ENCODE measurements around the gene SLC35G6. TPM values are rescaled to one million over a fixed set of nuclear protein-coding genes. Genes with fewer than 3 reads are reported as not detected.

SLC35G6 gene
- total and polyA plus RNA-seq, 3 donors from 2014 or later, result 1.8 to 3.9 (median 3.9) TPM

DNA sequence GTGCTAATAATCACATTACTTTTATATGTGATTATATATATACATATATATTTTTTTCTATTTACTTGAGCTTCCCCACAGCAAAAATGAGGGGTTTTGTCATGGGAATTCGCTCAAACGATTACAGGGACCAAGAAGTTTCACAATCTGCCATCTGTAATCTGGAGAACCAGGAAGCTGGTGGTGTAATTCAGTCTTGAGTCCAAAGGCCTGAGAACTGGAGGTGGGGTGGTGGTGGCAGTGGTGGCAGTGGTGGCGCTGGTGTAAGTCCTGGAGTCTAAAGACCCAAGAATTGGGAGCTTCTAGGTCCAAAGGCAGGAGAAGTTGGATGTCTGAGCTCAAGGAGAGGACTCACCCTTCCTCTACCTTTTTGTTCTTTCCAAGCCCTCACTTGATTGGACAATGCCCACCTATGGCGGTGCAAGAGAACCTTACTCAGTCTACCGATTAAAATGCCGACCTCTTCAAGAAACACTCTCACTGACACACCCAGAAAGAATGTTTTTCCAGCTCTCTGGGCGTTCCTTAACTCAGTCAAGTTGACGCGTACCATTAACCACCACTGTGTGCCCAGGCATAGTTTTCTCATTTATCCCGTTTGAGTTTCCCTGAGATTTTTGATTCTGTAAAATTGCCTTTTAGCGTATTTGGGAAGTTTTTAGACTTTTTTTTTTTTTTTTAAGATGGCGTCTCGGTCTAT, 34.8 kb downstream of the SLC35G6 start:
- no peak overlapping the region for H3K4me3 ChIP-seq
- DNase-seq, result no peak
- H3K4me1 ChIP-seq, result no peaks in the 10 kb centered on the region
- H3K27me3 ChIP-seq, result no peaks in the 10 kb centered on the region
- no peaks in the 10 kb centered on the region for H3K36me3 ChIP-seq (ENCODE audit: low read depth, missing control alignments)
- no peaks in the 10 kb centered on the region for H3K9me3 ChIP-seq
- H3K27ac ChIP-seq, result no peak overlapping the region
- intact Hi-C loops (cut with DNase I; ENCODE audit: low total_unique reads), result no loop called here
- TF ChIP-seq POLR2A (IDR thresholded peaks at IDR 0.05), result no peak
- TF ChIP-seq, protein P1, sequence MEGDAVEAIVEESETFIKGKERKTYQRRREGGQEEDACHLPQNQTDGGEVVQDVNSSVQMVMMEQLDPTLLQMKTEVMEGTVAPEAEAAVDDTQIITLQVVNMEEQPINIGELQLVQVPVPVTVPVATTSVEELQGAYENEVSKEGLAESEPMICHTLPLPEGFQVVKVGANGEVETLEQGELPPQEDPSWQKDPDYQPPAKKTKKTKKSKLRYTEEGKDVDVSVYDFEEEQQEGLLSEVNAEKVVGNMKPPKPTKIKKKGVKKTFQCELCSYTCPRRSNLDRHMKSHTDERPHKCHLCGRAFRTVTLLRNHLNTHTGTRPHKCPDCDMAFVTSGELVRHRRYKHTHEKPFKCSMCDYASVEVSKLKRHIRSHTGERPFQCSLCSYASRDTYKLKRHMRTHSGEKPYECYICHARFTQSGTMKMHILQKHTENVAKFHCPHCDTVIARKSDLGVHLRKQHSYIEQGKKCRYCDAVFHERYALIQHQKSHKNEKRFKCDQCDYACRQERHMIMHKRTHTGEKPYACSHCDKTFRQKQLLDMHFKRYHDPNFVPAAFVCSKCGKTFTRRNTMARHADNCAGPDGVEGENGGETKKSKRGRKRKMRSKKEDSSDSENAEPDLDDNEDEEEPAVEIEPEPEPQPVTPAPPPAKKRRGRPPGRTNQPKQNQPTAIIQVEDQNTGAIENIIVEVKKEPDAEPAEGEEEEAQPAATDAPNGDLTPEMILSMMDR (IDR thresholded peaks at IDR 0.05), result no peak
- 88% methylated on average over 13 of the region's 13 CpGs for WGBS, 2 donors

GRCh38 chr17:7523033-7523432, 41.8 kb downstream of the SLC35G6 start:
- peak; percentile 63 for DNase-seq
- 38% methylated on average over 10 of the region's 10 CpGs for WGBS, 2 donors
- Histone ChIP-seq H3K36me3 (ENCODE audit: low read depth, missing control alignments) (no peaks in the 10 kb centered on the region), H3K4me3 (no peak overlapping the region), H3K27me3 (no peaks in the 10 kb centered on the region), H3K9me3 (no peaks in the 10 kb centered on the region), H3K4me1 (no peaks in the 10 kb centered on the region), H3K27ac (no peak overlapping the region)
- TF ChIP-seq POLR2A (IDR thresholded peaks at IDR 0.05), result no peak
- TF ChIP-seq, protein P1 (IDR thresholded peaks at IDR 0.05), result peak in 2 of 3 experiments; percentile 34 to 44
- intact Hi-C loops (cut with DNase I; ENCODE audit: low total_unique reads), result no loop called here

DNA sequence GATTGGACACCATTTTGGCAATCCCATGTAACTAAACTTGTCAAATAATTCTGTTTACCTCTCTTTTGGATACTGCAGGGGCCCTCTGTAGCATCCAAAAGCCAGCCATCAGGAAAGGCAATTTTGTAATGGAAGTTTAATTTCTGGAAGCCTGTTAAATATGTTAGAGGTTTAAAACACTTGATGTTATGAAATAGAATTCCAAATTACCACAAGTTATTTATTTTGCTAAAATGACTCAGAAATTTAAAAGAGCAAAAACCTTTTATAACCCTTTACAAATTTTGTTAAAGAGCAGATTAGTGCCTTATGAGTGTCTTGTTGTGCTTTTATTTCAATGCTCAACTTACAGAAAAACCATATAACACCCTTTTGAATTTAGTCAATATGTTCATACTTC, 47.6 kb downstream of the SLC35G6 start:
- H3K9me3 ChIP-seq, result no peaks in the 10 kb centered on the region
- no peaks in the 10 kb centered on the region for H3K27me3 ChIP-seq
- DNase-seq, result no peak
- H3K36me3 ChIP-seq (ENCODE audit: low read depth, missing control alignments), result no peaks in the 10 kb centered on the region
- no peak overlapping the region for H3K27ac ChIP-seq
- intact Hi-C loops (cut with DNase I; ENCODE audit: low total_unique reads), result no loop called here
- no peak overlapping the region for H3K4me3 ChIP-seq
- no peaks in the 10 kb centered on the region for H3K4me1 ChIP-seq
- TF ChIP-seq POLR2A (IDR thresholded peaks at IDR 0.05), result no peak
- TF ChIP-seq, protein P1 (IDR thresholded peaks at IDR 0.05), result no peak

GRCh38 chr17:7530023-7530900, 49.0 kb downstream of the SLC35G6 start:
- H3K4me3 ChIP-seq, result no peak overlapping the region
- 83 to 94% methylated on average over 6 of the region's 6 CpGs for WGBS, 2 donors
- intact Hi-C loops (cut with DNase I; ENCODE audit: low total_unique reads), result no loop called here
- TF ChIP-seq, protein P1 (IDR thresholded peaks at IDR 0.05), result no peak
- no peak for TF ChIP-seq POLR2A (IDR thresholded peaks at IDR 0.05)
- DNase-seq, result no peak
- H3K27ac ChIP-seq, result no peak overlapping the region
- no peaks in the 10 kb centered on the region for H3K36me3 ChIP-seq (ENCODE audit: low read depth, missing control alignments)
- no peaks in the 10 kb centered on the region for H3K27me3 ChIP-seq
- no peaks in the 10 kb centered on the region for H3K4me1 ChIP-seq
- no peaks in the 10 kb centered on the region for H3K9me3 ChIP-seq

Other genes starting within 250 kb of the SLC35G6 start
Only the 30 nearest of the 40 such genes appear.
- gene SLC2A4, start 199.7 kb upstream of the SLC35G6 start, total RNA-seq, result 1 to 10 TPM; 4.2 to 6.6 TPM
- 4.7 TPM for gene SLC2A4, start 199.7 kb upstream of the SLC35G6 start, polyA plus RNA-seq (ENCODE audit: insufficient read depth, low read depth, low replicate concordance)
- 100 to 1,000 TPM; 276 to 549 TPM for gene YBX2, start 186.8 kb upstream of the SLC35G6 start, total RNA-seq
- 1,120 TPM for gene YBX2, start 186.8 kb upstream of the SLC35G6 start, polyA plus RNA-seq (ENCODE audit: insufficient read depth, low read depth, low replicate concordance)
- gene EIF5A, start 173.8 kb upstream of the SLC35G6 start, total RNA-seq, result 100 to 1,000 TPM; 193 to 229 TPM
- 388 TPM for gene EIF5A, start 173.8 kb upstream of the SLC35G6 start, polyA plus RNA-seq (ENCODE audit: insufficient read depth, low read depth, low replicate concordance)
- 100 to 1,000 TPM; 204 to 239 TPM for gene GPS2, start 166.1 kb upstream of the SLC35G6 start, total RNA-seq
- gene GPS2, start 166.1 kb upstream of the SLC35G6 start, polyA plus RNA-seq (ENCODE audit: insufficient read depth, low read depth, low replicate concordance), result 219 TPM
- gene NEURL4, start 152.1 kb upstream of the SLC35G6 start, total RNA-seq, result 10 to 100 TPM; 34.5 to 50.6 TPM
- gene NEURL4, start 152.1 kb upstream of the SLC35G6 start, polyA plus RNA-seq (ENCODE audit: insufficient read depth, low read depth, low replicate concordance), result 38.3 TPM
- gene ACAP1, start 144.9 kb upstream of the SLC35G6 start, total RNA-seq, result 100 to 1,000 TPM in 1 of 2 donors, 10 to 100 TPM in 1; 12.6 to 140 TPM
- 95.2 TPM for gene ACAP1, start 144.9 kb upstream of the SLC35G6 start, polyA plus RNA-seq (ENCODE audit: insufficient read depth, low read depth, low replicate concordance)
- gene KCTD11, start 129.3 kb upstream of the SLC35G6 start, total RNA-seq, result 1 to 10 TPM; 4.8 to 5.0 TPM
- gene KCTD11, start 129.3 kb upstream of the SLC35G6 start, polyA plus RNA-seq (ENCODE audit: insufficient read depth, low read depth, low replicate concordance), result 6.8 TPM
- 1 to 10 TPM; 2.8 to 6.6 TPM for gene TMEM95, start 126.3 kb upstream of the SLC35G6 start, total RNA-seq
- gene TMEM95, start 126.3 kb upstream of the SLC35G6 start, polyA plus RNA-seq (ENCODE audit: insufficient read depth, low read depth, low replicate concordance), result 9.9 TPM
- 1 to 10 TPM; 3.7 to 6.8 TPM for gene TNK1, start 100.4 kb upstream of the SLC35G6 start, total RNA-seq
- 4.0 TPM for gene TNK1, start 100.4 kb upstream of the SLC35G6 start, polyA plus RNA-seq (ENCODE audit: insufficient read depth, low read depth, low replicate concordance)
- 10 to 100 TPM; 13.6 to 19.4 TPM for gene PLSCR3, start 86.9 kb upstream of the SLC35G6 start, total RNA-seq
- 14.2 TPM for gene PLSCR3, start 86.9 kb upstream of the SLC35G6 start, polyA plus RNA-seq (ENCODE audit: insufficient read depth, low read depth, low replicate concordance)
- 10 to 100 TPM; 18.7 to 33.3 TPM for gene TMEM256, start 77.3 kb upstream of the SLC35G6 start, total RNA-seq
- gene TMEM256, start 77.3 kb upstream of the SLC35G6 start, polyA plus RNA-seq (ENCODE audit: insufficient read depth, low read depth, low replicate concordance), result 27.3 TPM
- gene NLGN2, start 73.6 kb upstream of the SLC35G6 start, total RNA-seq, result 10 to 100 TPM in 1 of 2 donors, 1 to 10 TPM in 1; 9.9 to 10.7 TPM
- 8.4 TPM for gene NLGN2, start 73.6 kb upstream of the SLC35G6 start, polyA plus RNA-seq (ENCODE audit: insufficient read depth, low read depth, low replicate concordance)
- 10 to 100 TPM in 1 of 2 donors, 1 to 10 TPM in 1; 8.5 to 18.7 TPM for gene SPEM1, start 61.1 kb upstream of the SLC35G6 start, total RNA-seq
- gene SPEM1, start 61.1 kb upstream of the SLC35G6 start, polyA plus RNA-seq (ENCODE audit: insufficient read depth, low read depth, low replicate concordance), result 67.7 TPM
- 100 to 1,000 TPM in 1 of 2 donors, 10 to 100 TPM in 1; 41.4 to 202 TPM for gene SPEM2, start 55.8 kb upstream of the SLC35G6 start, total RNA-seq
- 111 TPM for gene SPEM2, start 55.8 kb upstream of the SLC35G6 start, polyA plus RNA-seq (ENCODE audit: insufficient read depth, low read depth, low replicate concordance)
- 10 to 100 TPM in 1 of 2 donors, 1 to 10 TPM in 1; 5.7 to 18.8 TPM for gene SPEM3, start 52.6 kb upstream of the SLC35G6 start, total RNA-seq
- 63.0 TPM for gene SPEM3, start 52.6 kb upstream of the SLC35G6 start, polyA plus RNA-seq (ENCODE audit: insufficient read depth, low read depth, low replicate concordance)
- gene TMEM102, start 46.0 kb upstream of the SLC35G6 start, total RNA-seq, result 10 to 100 TPM in 1 of 2 donors, 1 to 10 TPM in 1; 7.9 to 11.7 TPM
- gene TMEM102, start 46.0 kb upstream of the SLC35G6 start, polyA plus RNA-seq (ENCODE audit: insufficient read depth, low read depth, low replicate concordance), result 6.5 TPM
- 1 to 10 TPM; 3.2 to 4.2 TPM for gene FGF11, start 41.9 kb upstream of the SLC35G6 start, total RNA-seq
- 4.6 TPM for gene FGF11, start 41.9 kb upstream of the SLC35G6 start, polyA plus RNA-seq (ENCODE audit: insufficient read depth, low read depth, low replicate concordance)
- gene CHRNB1, start 36.4 kb upstream of the SLC35G6 start, total RNA-seq, result 1 to 10 TPM; 6.2 to 7.4 TPM
- gene CHRNB1, start 36.4 kb upstream of the SLC35G6 start, polyA plus RNA-seq (ENCODE audit: insufficient read depth, low read depth, low replicate concordance), result 6.9 TPM
- 10 to 100 TPM; 34.0 to 43.4 TPM for gene ZBTB4, start 1.8 kb upstream of the SLC35G6 start, total RNA-seq
- gene ZBTB4, start 1.8 kb upstream of the SLC35G6 start, polyA plus RNA-seq (ENCODE audit: insufficient read depth, low read depth, low replicate concordance), result 39.5 TPM
- 100 to 1,000 TPM; 359 to 391 TPM for gene POLR2A, start 2.9 kb downstream of the SLC35G6 start, total RNA-seq
- 175 TPM for gene POLR2A, start 2.9 kb downstream of the SLC35G6 start, polyA plus RNA-seq (ENCODE audit: insufficient read depth, low read depth, low replicate concordance)
- 10 to 100 TPM; 17.0 to 20.6 TPM for gene TNFSF12, start 67.6 kb downstream of the SLC35G6 start, total RNA-seq
- 21.5 TPM for gene TNFSF12, start 67.6 kb downstream of the SLC35G6 start, polyA plus RNA-seq (ENCODE audit: insufficient read depth, low read depth, low replicate concordance)
- 1 to 10 TPM; 1.2 to 5.1 TPM for gene TNFSF13, start 77.3 kb downstream of the SLC35G6 start, total RNA-seq
- gene TNFSF13, start 77.3 kb downstream of the SLC35G6 start, polyA plus RNA-seq (ENCODE audit: insufficient read depth, low read depth, low replicate concordance), result 11.5 TPM
- 10 to 100 TPM; 77.4 to 83.5 TPM for gene SENP3, start 80.5 kb downstream of the SLC35G6 start, total RNA-seq
- 108 TPM for gene SENP3, start 80.5 kb downstream of the SLC35G6 start, polyA plus RNA-seq (ENCODE audit: insufficient read depth, low read depth, low replicate concordance)
- gene CD68, start 98.2 kb downstream of the SLC35G6 start, total RNA-seq, result 1 to 10 TPM; 2.0 to 6.4 TPM
- 54.8 TPM for gene CD68, start 98.2 kb downstream of the SLC35G6 start, polyA plus RNA-seq (ENCODE audit: insufficient read depth, low read depth, low replicate concordance)
- gene MPDU1, start 102.4 kb downstream of the SLC35G6 start, total RNA-seq, result 10 to 100 TPM; 55.7 to 88.7 TPM
- gene MPDU1, start 102.4 kb downstream of the SLC35G6 start, polyA plus RNA-seq (ENCODE audit: insufficient read depth, low read depth, low replicate concordance), result 60.9 TPM
- 1 to 10 TPM; 2.8 to 4.0 TPM for gene SOX15, start 108.6 kb downstream of the SLC35G6 start, total RNA-seq
- gene SOX15, start 108.6 kb downstream of the SLC35G6 start, polyA plus RNA-seq (ENCODE audit: insufficient read depth, low read depth, low replicate concordance), result 2.6 TPM
- gene FXR2, start 133.5 kb downstream of the SLC35G6 start, total RNA-seq, result 10 to 100 TPM; 53.8 to 60.3 TPM
- gene FXR2, start 133.5 kb downstream of the SLC35G6 start, polyA plus RNA-seq (ENCODE audit: insufficient read depth, low read depth, low replicate concordance), result 76.0 TPM
- 100 to 1,000 TPM; 108 to 112 TPM for gene SAT2, start 146.4 kb downstream of the SLC35G6 start, total RNA-seq
- 128 TPM for gene SAT2, start 146.4 kb downstream of the SLC35G6 start, polyA plus RNA-seq (ENCODE audit: insufficient read depth, low read depth, low replicate concordance)
- gene SHBG, start 148.7 kb downstream of the SLC35G6 start, total RNA-seq, result 1 to 10 TPM; 3.2 to 6.1 TPM
- gene SHBG, start 148.7 kb downstream of the SLC35G6 start, polyA plus RNA-seq (ENCODE audit: insufficient read depth, low read depth, low replicate concordance), result 17.8 TPM
- gene ATP1B2, start 169.5 kb downstream of the SLC35G6 start, total RNA-seq, result 10 to 100 TPM in 1 of 2 donors, 1 to 10 TPM in 1; 6.1 to 11.6 TPM
- gene ATP1B2, start 169.5 kb downstream of the SLC35G6 start, polyA plus RNA-seq (ENCODE audit: insufficient read depth, low read depth, low replicate concordance), result 10.1 TPM

All from testis (tissue), 3 donors.